Heart right ventricle (tissue), 16 donors: ENCODE measurements around the gene MC3R. TPM values are rescaled to one million over a fixed set of nuclear protein-coding genes. Genes with fewer than 3 reads are reported as not detected.

Experiments used
- ATAC-seq, 8 donors: fragments of 200-7000 bp; cut with Tn5 transposase; one replicate each; pipeline ENCODE4 v1.9.1; 2020; ENCODE audit warnings: mild to moderate bottlenecking in 8 of 8, moderate library complexity in 8 of 8, moderate number of reproducible peaks in 1 of 8
- DNase-seq, 2 donors: peaks; one replicate each; pipeline ENCODE4 v3.0.0-alpha.2; 2020
- H3K27ac ChIP-seq, 10 donors: fragments of 200-600 bp; sonication (generic) in 2 of 10; one replicate each; pipeline versions ENCODE4 v1.5.0 to v1.8.0; 2020 to 2022; ENCODE audit warnings: mild to moderate bottlenecking in 3 of 10
- H3K27me3 ChIP-seq, 7 donors: fragments of 200-600 bp; one replicate each; pipeline ENCODE4 v1.8.0; 2021 to 2022; ENCODE audit warnings: mild to moderate bottlenecking in 2 of 7
- H3K36me3 ChIP-seq, 9 donors: fragments of 200-600 bp; sonication (generic) in 1 of 9; one replicate each; pipeline versions ENCODE4 v1.5.0 to v1.8.0; 2020 to 2022; ENCODE audit warnings: mild to moderate bottlenecking in 2 of 9
- H3K4me1 ChIP-seq, 9 donors: fragments of 200-600 bp; sonication (generic) in 1 of 9; one replicate each; pipeline versions ENCODE4 v1.5.0 to v1.8.0; 2020 to 2022; ENCODE audit warnings: mild to moderate bottlenecking in 4 of 9
- H3K4me3 ChIP-seq, 10 donors: fragments of 200-600 bp; sonication (generic) in 2 of 10; one replicate each; pipeline versions ENCODE4 v1.5.0 to v1.8.0; 2020 to 2022; ENCODE audit warnings: mild to moderate bottlenecking in 7 of 10, moderate library complexity in 2 of 10
- H3K9me3 ChIP-seq, 11 donors: fragments of 200-600 bp in 10 of 11; sonication (generic) in 2 of 11; one replicate each; pipeline versions ENCODE4 v1.5.0 to v1.8.0; 2013 to 2022; ENCODE audit warnings: mild to moderate bottlenecking in 2 of 11, control low read depth in 1 of 11, moderate library complexity in 1 of 11
- CTCF ChIP-seq, 9 donors: fragments of 200-600 bp; sonication (generic) in 2 of 9; IDR thresholded peaks; one replicate each; pipeline versions ENCODE4 v1.5.0 to v1.8.0; 2021 to 2022; ENCODE audit warnings: antibody characterized with exemption in 9 of 9, mild to moderate bottlenecking in 5 of 9, moderate library complexity in 1 of 9
- WGBS, 2 donors: extraction: QIAGEN DNeasy Blood & Tissue Kit; methylation state at CpG; one replicate each; pipeline ENCODE4 v1.1.7; 2013; ENCODE audit warnings: inconsistent platforms in 1 of 2; 5-methylcytosine and 5-hydroxymethylcytosine counted together
- intact Hi-C, 10 donors: fragments of 100-400 bp; cut with DNase I; formaldehyde crosslinking; loops; one replicate each; pipeline versions ENCODE4 v1.11.1 to v1.14.2; 2022
- polyA plus RNA-seq, 2 donors: library from polyadenylated mRNA; stranded (reverse); fragments of 200-250 nt; gene quantifications; one replicate each; pipeline ENCODE4 v1.2.3, GENCODE V29; 2013
- total RNA-seq, 10 donors: library from RNA; stranded (reverse); fragmentation: NEBNext Ultra II Directional in 3 of 10; extraction: Animal tissue kit (Norgen Biotek cat#: 25700) in 3 of 10; gene quantifications; one replicate each; pipeline versions ENCODE4 v1.2.1 to v1.2.4, GENCODE V29; 2021 to 2023
- donor health status: Arrhythmogenic right ventricular cardiomyopathy.
- donor health status: ischemic (EF 13 %, LVEDD 7.1; RV severe dilation, severe dysfunction).
- donor health status: healthy with polysubstance abuse.
- donor health status: DM: no; HTN: yes; CAD: no.
- donor health status: DM: no; HTN: no; CAD: no.
- donor health status: ischemic (EF 25% LVEDD 6.9; RV normal size, moderate dysfunction).
- donor health status: ischemic (EF 25% LVEDD 5.7; RV mildly dilated, moderate dysfunction).
- donor health status: healthy.
- donor health status: DM: yes; HTN: yes; CAD: no.
- donor health status: Ischemic cardiomyopathy.
- donor health status: ischemic (EF 35%, LVEDD 5.7; RV mildly dilated, moderate dysfunction).
- donor health status: nonischemic (EF 11% LVEDD 7.7; RV severe dilation, severe dysfunction).
- donor health status: DM: yes; HTN: yes; CAD: no.
- donor health status: PGD.
- donor health status: ischemic (EF 29% LVEDD 5.4; RV normal size, mild dysfunction).
- donor health status: nonischemic (EF 23%, LVEDD 6.1; RV moderate dilation, normal function).

The MC3R gene
- total and polyA plus RNA-seq, 12 donors = not detected

- DNase-seq = no peak
- Histone ChIP-seq H3K4me1 (no peaks in the 10 kb centered on the region), H3K36me3 (no peaks in the 10 kb centered on the region), H3K27me3 (peaks cover 0 to 6% (median 4%) of the 10 kb centered on the region in 7 donors), H3K9me3 (peaks cover 0 to 3% (median 0%) of the 10 kb centered on the region in 11 donors), H3K4me3 (no peak overlapping the region), H3K27ac (no peak overlapping the region)
- intact Hi-C loops = no loop called here
- TF ChIP-seq CTCF (IDR thresholded peaks at IDR 0.05) = no peak
- WGBS, 2 donors = 76 to 81% methylated on average over 6 of the region's 6 CpGs
- ATAC-seq = no peak
These were observed 25.6 kb downstream of the MC3R start for GRCh38 chr20:56274156-56274555.

GRCh38 chr20:56278196-56278595 is 29.7 kb downstream of the MC3R start:
- H3K27me3 ChIP-seq = peaks cover 0 to 6% (median 0%) of the 10 kb centered on the region in 7 donors
- H3K4me3 ChIP-seq = no peak overlapping the region
- H3K9me3 ChIP-seq = peaks cover 0 to 11% (median 0%) of the 10 kb centered on the region in 11 donors
- ATAC-seq = no peak
- no peaks in the 10 kb centered on the region for H3K4me1 ChIP-seq
- no peak for TF ChIP-seq CTCF (IDR thresholded peaks at IDR 0.05)
- no peak overlapping the region for H3K27ac ChIP-seq
- no peak for DNase-seq
- no peaks in the 10 kb centered on the region for H3K36me3 ChIP-seq
- WGBS, 2 donors = 74 to 87% methylated on average over 2 of the region's 2 CpGs
- intact Hi-C loops = no loop called here

- no peaks in the 10 kb centered on the region for H3K27me3 ChIP-seq
- no peak for ATAC-seq
- no peak for DNase-seq
- no peak for TF ChIP-seq CTCF (IDR thresholded peaks at IDR 0.05)
- no peak overlapping the region for H3K4me3 ChIP-seq
- H3K9me3 ChIP-seq = peaks cover 0 to 11% (median 0%) of the 10 kb centered on the region in 11 donors
- no peaks in the 10 kb centered on the region for H3K4me1 ChIP-seq
- no peaks in the 10 kb centered on the region for H3K36me3 ChIP-seq
- H3K27ac ChIP-seq = no peak overlapping the region
- intact Hi-C loops = no loop called here
- WGBS, 2 donors = 89% methylated on average over 3 of the region's 3 CpGs
These were observed 37.0 kb downstream of the MC3R start for GRCh38 chr20:56285496-56285895.

GRCh38 chr20:56289652-56290051 is 41.1 kb downstream of the MC3R start:
- intact Hi-C loops = no loop called here
- WGBS, 2 donors = 71 to 72% methylated on average over 5 of the region's 5 CpGs
- H3K4me3 ChIP-seq = no peak overlapping the region
- no peak for TF ChIP-seq CTCF (IDR thresholded peaks at IDR 0.05)
- H3K27me3 ChIP-seq = peaks cover 0 to 7% (median 0%) of the 10 kb centered on the region in 7 donors
- ATAC-seq = no peak
- no peak overlapping the region for H3K27ac ChIP-seq
- H3K9me3 ChIP-seq = no peaks in the 10 kb centered on the region
- H3K36me3 ChIP-seq = no peaks in the 10 kb centered on the region
- DNase-seq = no peak
- H3K4me1 ChIP-seq = no peaks in the 10 kb centered on the region
